Measurements from ENCODE around the gene FBXL2.

GRCh38 chr3:33236005-33236404 lies 41.2 kb upstream of the FBXL2 start:
- TF ChIP-seq CTCF (IDR thresholded peaks at IDR 0.05; ENCODE audit: low read depth, low read length), result no peak
- TF ChIP-seq, protein P1, sequence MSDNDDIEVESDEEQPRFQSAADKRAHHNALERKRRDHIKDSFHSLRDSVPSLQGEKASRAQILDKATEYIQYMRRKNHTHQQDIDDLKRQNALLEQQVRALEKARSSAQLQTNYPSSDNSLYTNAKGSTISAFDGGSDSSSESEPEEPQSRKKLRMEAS (IDR thresholded peaks at IDR 0.05; ENCODE audit: low read depth, low read length), result no peak

All from NB4 (cell line).